ENCODE measurements around the gene PDZD2.
"Not testable (repeated sequence)": the region's sequence is repeated elsewhere in the genome, so short reads cannot be mapped to it uniquely, and the experiment has no call there.

The PDZD2 gene

GRCh38 chr5:31638748-31639418, at the start of gene PDZD2:
Gene PDZD2, plus strand, starts transcription at chr5:31639131.
- DNase-seq = peak; percentile 53

GRCh38 chr5:31593665-31594064, 45.3 kb upstream of the PDZD2 start:
- no peak for DNase-seq

GRCh38 chr5:31596354-31596753, 42.6 kb upstream of the PDZD2 start:
- no peak for DNase-seq

GRCh38 chr5:31598640-31599611, 40.0 kb upstream of the PDZD2 start:
- no peak for DNase-seq

GRCh38 chr5:31602305-31602704, 36.6 kb upstream of the PDZD2 start:
- DNase-seq = not testable (repeated sequence)

GRCh38 chr5:31604240-31604639, 34.7 kb upstream of the PDZD2 start:
- DNase-seq = no peak

GRCh38 chr5:31604644-31605043, 34.3 kb upstream of the PDZD2 start:
- DNase-seq = no peak

GRCh38 chr5:31605920-31606319, 33.0 kb upstream of the PDZD2 start:
- DNase-seq = no peak

GRCh38 chr5:31607546-31607945, 31.4 kb upstream of the PDZD2 start:
- no peak for DNase-seq

- no peak for DNase-seq
These were observed 27.9 kb upstream of the PDZD2 start for GRCh38 chr5:31611002-31611401.

GRCh38 chr5:31613651-31614050, 25.3 kb upstream of the PDZD2 start:
- DNase-seq = no peak

GRCh38 chr5:31614151-31615020, 24.5 kb upstream of the PDZD2 start:
- no peak for DNase-seq

GRCh38 chr5:31617867-31618266, 21.1 kb upstream of the PDZD2 start:
- no peak for DNase-seq

- DNase-seq = no peak
These were observed 18.9 kb upstream of the PDZD2 start for GRCh38 chr5:31620026-31620425.

GRCh38 chr5:31623249-31623648, 15.7 kb upstream of the PDZD2 start:
- DNase-seq = no peak

- DNase-seq = no peak
These were observed 13.5 kb upstream of the PDZD2 start for GRCh38 chr5:31625394-31625793.

GRCh38 chr5:31626156-31626555, 12.8 kb upstream of the PDZD2 start:
- DNase-seq = no peak

GRCh38 chr5:31626604-31627234, 12.2 kb upstream of the PDZD2 start:
- DNase-seq = no peak

- DNase-seq = no peak
These were observed 8.0 kb upstream of the PDZD2 start for GRCh38 chr5:31630931-31631330.

GRCh38 chr5:31632460-31632859, 6.5 kb upstream of the PDZD2 start:
- no peak for DNase-seq

GRCh38 chr5:31635446-31635845, 3.5 kb upstream of the PDZD2 start:
- DNase-seq = no peak

GRCh38 chr5:31637851-31638250, 1.1 kb upstream of the PDZD2 start:
- no peak for DNase-seq

GRCh38 chr5:31638345-31638744, 586 bp upstream of the PDZD2 start:
- no peak for DNase-seq
